Measurements from ENCODE around the gene CHCHD3. TPM values are rescaled to one million over a fixed set of nuclear protein-coding genes. Genes with fewer than 3 reads are reported as not detected.

Gene CHCHD3
- total and polyA plus RNA-seq, 9 of the 15 experiments (the other 6 are each of a cell fraction or from before 2014, with no cell fraction given) = 66.2 to 279 (median 204) TPM

DNA sequence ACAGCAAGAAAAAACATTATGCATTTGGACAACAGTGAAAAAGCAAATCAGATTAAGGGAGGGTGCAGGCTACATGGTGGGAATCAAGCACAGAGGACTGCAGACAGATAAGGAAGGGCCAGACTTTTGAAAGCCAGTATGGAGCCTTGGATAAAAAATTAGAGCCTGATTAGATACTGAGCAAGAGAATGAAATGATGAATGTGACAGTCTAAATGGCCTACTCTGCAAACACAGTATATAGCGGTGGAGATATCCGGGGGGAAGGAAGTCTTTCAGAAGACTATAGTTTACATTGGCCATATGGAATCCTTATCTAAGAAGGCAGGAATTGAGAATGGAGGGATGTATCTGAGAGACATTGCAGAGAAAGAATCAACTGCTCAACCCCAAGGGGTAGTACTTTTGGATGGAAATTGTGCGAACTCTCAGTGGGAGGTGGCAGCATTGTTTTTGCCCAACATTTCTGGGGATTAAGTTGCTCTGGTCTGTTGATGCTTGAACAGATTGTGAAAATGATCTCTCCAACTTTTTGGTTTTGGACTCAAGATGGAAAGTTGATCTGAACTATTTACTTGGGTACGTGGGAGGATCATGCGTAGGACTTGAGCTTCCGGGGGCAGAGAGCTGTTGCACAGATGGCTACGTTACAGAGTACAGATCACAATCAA lies 39.4 kb upstream of the CHCHD3 start (continued):
- TF ChIP-seq ZNF407 (IDR thresholded peaks at IDR 0.05; ENCODE audit: low read depth) = no peak
- TF ChIP-seq, protein P1, sequence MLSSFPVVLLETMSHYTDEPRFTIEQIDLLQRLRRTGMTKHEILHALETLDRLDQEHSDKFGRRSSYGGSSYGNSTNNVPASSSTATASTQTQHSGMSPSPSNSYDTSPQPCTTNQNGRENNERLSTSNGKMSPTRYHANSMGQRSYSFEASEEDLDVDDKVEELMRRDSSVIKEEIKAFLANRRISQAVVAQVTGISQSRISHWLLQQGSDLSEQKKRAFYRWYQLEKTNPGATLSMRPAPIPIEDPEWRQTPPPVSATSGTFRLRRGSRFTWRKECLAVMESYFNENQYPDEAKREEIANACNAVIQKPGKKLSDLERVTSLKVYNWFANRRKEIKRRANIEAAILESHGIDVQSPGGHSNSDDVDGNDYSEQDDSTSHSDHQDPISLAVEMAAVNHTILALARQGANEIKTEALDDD (IDR thresholded peaks at IDR 0.05) = no peak
- peak; percentile 11; the same call in 1 of the 2 replicates for TF ChIP-seq ELF1 (tag; IDR thresholded peaks at IDR 0.05)
- TF ChIP-seq PRDM10 (IDR thresholded peaks at IDR 0.05; ENCODE audit: partially characterized antibody) = no peak
- TF ChIP-seq SOX6 (IDR thresholded peaks at IDR 0.05) = peak; percentile 54
- no peak for TF ChIP-seq MECOM (CRISPR knock-in tag; IDR thresholded peaks at IDR 0.05)
- no peak for TF ChIP-seq ETS2 (tag; IDR thresholded peaks at IDR 0.05; ENCODE audit: borderline replicate concordance, poor library complexity, severe bottlenecking)
- TF ChIP-seq KLF1 (tag; IDR thresholded peaks at IDR 0.05) = no peak
- no peak for TF ChIP-seq CREB1 (IDR thresholded peaks at IDR 0.05)
- no peak for TF ChIP-seq CREB1 (CRISPR knock-in tag; IDR thresholded peaks at IDR 0.05)
- no peak for TF ChIP-seq ILF3 (IDR thresholded peaks at IDR 0.05; ENCODE audit: borderline replicate concordance)
- peak in 1 of 2 experiments; percentile 77; a peak in 2 of 4 replicates for TF ChIP-seq FOXA3 (CRISPR knock-in tag; conservative IDR thresholded peaks at IDR 0.05 in 1 of 2, IDR thresholded peaks at IDR 0.05 in 1 of 2)
- no peak for TF ChIP-seq SIN3A (IDR thresholded peaks at IDR 0.05; ENCODE audit: borderline replicate concordance in 2 of 2, control insufficient read depth in 1 of 2, low read depth in 2 of 2, low read length in 2 of 2)
- peak; percentile 29; the same call in 1 of the 2 replicates for TF ChIP-seq PML (IDR thresholded peaks at IDR 0.05; ENCODE audit: low read length)
- no peak for TF ChIP-seq MTA1 (IDR thresholded peaks at IDR 0.05; ENCODE audit: borderline replicate concordance)

Data from K562 (cell line).